HG03135 (cell line): ENCODE data around the gene ADARB2.
"Not testable (repeated sequence)": the region's sequence is repeated elsewhere in the genome, so short reads cannot be mapped to it uniquely, and the experiment has no call there.

Source experiments
- ATAC-seq: cut with Tn5 transposase; IDR thresholded peaks from one replicate; pipeline ENCODE4 v1.9.1; 2021; ENCODE audit warnings: mild to moderate bottlenecking, moderate library complexity; ENCODE audit not compliant: unreplicated experiment

ADARB2 gene

DNA sequence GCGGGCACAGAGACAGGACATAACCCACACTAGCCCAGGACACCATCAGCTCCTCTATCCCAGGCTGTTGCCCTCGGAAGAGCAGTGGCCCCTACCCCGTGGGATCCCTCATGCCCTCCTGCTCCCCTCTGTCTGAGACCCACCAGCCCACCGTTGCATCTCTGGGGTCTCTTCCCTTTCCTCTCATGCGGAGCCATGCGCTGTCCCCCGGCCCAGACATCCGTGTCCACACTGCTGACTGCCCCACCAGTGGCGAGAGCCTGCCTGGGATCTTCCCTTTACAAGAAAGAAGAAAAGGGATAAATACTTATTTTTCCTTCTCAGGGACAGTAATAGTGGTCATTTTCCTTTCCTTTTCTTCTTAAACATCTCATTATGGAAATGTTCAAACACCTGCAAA lies 565.7 kb downstream of the ADARB2 start:
- ATAC-seq: no peak

DNA sequence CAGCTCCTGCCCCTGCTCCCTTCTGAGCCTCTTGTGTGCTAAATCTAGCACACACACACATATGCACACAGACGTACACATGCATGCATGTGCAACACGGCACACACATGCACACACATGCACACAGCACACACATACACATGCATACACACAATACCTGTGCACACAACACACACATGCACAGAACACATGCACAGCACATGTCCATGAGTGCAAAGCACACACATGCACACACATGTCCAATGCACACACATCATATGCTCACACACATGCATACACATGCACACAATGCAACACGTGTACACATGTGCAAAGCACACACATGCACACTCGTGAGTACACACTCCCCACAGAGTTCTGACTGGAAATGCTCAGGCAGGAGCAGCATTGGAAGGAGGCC lies 566.1 kb downstream of the ADARB2 start:
- ATAC-seq: no peak

DNA sequence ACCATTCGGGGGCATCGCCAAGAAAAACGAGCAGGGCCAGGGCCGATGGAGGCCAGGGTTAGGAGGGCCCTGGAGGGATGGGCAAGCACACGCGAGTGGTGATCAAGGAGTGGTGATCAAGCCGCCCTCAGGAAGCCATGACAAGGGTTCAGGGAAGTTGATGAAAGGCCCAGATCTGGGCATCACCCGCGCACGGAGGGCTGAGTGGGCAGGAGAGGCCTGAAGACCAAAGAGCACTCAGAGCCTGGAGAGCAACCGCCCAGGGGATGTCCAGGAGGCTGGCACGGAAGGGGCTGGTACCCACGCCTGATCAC lies 566.5 kb downstream of the ADARB2 start:
- ATAC-seq: no peak

GRCh38 chr10:1169981-1170866 lies 567.1 kb downstream of the ADARB2 start:
- no peak for ATAC-seq

GRCh38 chr10:1169186-1169885 lies 568.0 kb downstream of the ADARB2 start:
- no peak for ATAC-seq

DNA sequence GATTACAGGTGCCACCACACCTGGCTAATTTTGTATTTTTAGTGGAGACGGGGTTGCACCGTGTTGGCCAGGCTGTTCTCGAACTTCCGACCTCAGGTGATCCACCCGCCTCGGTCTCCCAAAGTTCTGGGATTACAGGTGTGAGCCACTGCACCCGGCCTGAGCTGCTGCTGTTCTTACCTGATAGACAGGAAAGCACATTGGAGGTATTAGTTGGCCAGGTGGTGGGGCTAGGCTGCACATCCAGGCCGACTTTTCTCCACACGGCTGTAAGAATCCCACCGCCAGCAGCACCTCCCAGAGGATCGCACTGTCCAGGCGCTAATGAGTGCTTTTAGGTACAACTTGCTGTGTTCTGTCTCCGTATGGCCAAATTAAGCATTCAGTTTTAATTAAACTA lies 568.6 kb downstream of the ADARB2 start:
- ATAC-seq: no peak

DNA sequence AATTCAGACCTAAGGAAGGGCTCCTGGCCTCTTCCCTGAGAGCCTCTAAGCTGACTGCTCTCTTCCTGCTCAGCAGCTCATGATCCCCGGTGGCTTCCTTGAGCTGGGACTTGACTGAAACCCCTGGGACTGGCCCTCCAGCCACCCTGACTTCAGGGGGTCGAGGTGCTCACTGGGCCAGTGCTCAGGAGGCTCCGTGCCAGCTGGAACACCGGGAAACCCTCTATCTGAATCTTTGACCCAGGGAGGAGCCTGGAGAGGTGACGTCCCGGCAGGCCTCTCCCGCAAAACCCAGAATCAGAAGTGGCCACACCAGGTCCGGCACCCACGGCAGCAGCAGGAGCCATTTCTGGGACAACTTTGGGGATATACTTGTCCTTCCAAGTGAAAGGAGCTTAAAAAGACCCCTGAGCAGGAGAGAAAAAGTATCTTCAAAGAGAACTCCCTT lies 570.5 kb downstream of the ADARB2 start:
- ATAC-seq: no peak

DNA sequence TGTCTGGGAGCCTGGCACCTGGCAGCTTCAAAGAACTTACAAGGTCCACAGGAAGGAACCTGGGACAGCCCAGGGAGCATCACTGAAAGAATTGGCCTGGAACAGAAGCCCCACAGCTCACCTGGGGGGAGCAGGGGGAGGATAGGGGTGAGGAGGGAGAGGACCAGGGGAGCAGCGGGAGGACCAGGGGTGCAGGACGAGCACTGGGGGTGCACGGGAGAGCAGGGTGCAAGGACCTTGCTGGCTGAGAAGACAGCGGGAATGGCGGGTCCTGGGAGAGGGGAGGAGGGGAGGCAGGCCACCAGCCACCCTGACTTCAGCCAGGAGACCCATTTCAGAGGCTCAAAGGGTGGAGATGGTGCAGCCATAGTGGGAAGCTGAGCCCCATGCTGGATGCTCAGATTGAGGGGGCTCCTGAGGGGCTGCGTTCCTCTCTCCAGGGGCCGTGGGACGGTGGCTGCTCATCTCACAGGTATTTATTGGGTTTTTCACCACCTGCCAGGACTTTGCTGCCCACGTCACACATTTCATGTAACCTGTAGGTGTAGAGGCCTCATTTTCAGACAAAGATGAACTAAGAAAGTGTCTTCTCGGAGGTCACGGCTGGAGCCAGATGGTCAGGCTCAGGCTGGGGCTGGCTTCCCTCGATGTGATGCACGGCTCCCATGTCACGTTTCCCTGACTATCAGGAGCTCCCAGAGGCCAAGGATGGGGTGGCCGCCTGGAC lies 571.1 kb downstream of the ADARB2 start:
- ATAC-seq: no peak

DNA sequence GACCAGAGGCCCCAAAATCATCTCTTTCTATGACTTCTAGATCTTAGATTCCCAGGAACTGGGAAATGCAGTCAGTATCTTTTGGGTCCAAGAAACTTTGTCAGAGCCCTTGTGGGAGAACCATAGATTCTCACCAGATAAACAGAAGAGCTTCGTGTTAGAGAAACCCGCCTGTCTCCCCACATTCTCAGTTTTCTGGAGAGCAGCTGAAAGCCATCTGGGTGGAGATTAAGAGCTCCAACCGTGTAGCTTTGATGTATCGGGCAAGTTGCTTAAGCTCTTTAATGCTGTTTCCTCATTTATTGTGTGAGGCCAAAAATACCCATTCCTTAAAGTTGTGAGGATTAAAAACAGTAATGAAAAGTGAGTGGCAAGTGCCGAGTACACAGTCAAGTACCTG lies 573.5 kb downstream of the ADARB2 start:
- no peak for ATAC-seq

- no peak for ATAC-seq
These were observed 574.1 kb downstream of the ADARB2 start for GRCh38 chr10:1163204-1163660.

DNA sequence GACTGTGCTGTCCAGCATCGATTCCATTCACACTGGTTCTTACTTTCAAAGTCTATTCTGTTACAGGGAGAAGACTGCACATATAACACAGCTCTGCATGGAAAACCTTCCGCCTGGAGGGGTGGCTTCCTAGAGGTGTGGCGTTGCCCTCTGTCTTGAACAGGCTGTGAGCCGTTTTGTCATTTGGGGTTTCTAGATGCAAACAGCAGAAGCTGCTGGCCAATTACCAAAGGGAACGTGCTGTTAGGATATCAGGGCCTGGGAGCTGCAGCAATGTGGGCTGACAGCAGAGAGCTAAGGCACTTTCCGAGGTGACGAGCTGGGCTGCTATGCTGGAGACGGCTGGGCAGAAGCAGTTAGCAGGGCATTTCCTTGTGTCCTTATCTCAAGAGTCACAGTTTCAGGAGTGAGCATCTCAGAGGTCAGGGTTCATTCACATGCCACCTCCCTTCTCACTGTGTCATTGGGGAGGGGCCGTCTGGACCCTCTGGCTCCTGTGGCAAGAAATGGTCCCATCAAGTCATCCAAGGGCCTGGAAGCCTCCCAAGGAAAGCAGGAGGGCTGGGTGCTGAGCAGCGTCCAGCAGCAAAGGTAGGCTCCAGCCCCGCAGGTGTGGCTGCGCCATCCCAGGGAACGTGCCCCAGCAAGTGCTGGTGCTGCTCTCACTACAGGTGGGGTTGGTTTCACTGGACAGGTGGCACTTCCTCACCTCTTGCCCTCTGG lies 574.7 kb downstream of the ADARB2 start:
- ATAC-seq: no peak

- ATAC-seq: not testable (repeated sequence)
These were observed 576.0 kb downstream of the ADARB2 start for GRCh38 chr10:1161315-1161673.

DNA sequence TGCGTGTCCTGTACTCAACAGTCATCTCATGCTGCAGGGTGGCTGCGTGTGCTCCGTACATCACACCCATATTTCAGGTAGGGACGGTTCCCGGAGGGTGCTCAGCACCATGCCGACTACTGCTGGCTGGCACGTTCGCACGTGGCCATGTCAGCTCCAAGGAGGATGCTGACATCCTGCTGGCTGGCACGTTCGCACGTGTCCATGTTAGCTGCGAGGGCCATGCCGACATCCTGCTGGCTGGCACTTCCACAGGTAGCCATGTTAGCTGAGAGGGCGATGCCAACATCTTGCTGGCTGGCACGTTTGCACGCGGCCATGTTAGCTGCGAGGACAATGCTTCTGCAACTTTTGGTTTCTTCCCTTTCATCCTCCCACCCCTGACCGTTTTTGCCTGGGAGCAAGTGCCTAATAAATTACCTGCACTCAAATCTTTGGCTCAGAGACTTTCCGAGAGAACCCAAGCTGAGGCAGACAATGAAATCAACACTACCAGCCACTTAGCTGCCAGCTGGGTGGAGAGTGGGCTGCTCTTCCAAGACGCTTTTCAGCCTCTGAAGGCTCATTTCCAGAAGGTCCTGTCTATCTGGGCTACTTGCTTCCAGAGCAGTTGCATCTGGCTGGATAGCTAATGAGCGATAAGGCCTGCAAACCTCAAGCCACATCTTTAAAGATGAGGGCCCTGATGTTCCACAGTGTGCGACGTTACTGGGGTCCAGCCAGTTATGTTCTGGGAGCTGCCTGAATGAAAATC lies 576.6 kb downstream of the ADARB2 start:
- no peak for ATAC-seq

DNA sequence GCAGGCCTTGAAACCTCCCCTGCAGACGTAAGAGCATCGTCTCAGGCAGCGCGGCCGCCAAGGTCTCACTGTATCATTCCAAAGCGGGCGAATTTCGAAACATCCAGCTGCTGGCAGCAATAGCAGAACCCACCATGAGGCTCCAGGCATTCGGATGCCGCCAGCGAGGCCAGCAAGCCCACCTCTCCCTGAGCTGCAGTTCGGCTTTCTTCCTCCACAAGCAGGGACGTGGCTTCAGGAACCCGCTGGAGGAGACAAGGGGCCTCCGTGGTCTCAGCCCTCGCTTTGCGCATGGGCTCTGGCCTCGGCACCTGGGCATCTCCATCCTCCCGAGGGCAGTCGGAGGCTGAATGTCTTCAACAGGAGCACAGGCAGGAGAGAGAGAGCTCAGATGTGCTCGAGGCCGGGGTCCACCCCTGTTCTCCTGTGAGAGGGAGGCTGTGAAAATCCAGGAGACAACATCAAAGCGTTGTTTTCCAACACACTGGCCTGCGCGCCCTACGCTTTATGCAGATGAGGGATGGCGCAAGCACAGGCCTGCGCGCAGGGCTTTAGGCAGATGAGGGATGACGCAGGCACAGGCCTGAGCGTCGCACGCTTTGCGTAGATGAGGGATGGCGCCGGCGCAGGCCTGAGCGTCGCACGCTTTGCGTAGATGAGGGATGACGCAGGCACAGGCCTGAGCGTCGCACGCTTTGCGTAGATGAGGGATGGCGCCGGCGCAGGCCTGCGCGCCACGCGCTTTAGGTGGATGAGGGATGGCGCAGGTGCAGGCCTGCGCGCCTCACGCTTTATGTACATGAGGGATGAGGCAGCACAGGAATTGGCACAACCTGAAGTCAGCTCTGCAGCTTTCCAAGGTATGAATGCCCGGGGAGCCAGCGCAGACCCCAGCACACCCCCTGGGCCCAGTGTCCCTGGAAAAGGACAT lies 577.9 kb downstream of the ADARB2 start:
- no peak for ATAC-seq

DNA sequence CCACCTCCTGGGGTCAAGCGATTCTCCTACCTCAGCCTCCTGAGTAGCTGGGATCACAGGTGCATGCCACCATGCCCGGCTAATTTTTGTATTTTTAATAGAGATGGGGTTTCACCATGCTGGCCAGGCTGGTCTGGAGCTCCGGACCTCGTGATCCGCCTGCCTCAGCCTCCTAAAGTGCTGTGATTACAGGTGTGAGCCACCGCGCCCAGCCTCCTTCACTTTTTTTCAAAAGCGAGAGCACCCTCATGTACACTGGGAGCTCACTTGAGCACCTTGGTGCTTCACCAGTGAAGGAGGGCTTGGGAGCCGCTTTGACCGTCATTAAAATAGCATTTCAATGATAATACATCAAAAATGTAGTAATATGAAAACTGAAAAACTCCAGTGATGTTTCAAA lies 578.8 kb downstream of the ADARB2 start:
- ATAC-seq: not testable (repeated sequence)

- no peak for ATAC-seq
These were observed 579.3 kb downstream of the ADARB2 start for GRCh38 chr10:1158066-1158465.

DNA sequence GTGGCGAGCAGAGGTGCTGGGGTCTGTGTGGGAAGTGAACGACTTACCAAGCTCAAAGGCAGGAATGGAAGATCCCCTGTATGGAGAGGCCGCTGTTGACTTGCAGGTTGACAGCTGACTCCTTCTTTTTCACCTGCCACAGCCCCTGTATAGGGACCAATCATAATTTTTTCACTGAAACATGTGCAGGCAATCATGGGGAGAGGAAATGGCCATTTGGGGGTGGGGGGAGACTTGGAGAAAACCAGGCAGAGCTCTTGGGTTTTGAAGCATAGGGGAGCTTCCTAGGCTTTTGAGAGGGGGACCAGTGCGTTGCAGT lies 579.8 kb downstream of the ADARB2 start:
- no peak for ATAC-seq

DNA sequence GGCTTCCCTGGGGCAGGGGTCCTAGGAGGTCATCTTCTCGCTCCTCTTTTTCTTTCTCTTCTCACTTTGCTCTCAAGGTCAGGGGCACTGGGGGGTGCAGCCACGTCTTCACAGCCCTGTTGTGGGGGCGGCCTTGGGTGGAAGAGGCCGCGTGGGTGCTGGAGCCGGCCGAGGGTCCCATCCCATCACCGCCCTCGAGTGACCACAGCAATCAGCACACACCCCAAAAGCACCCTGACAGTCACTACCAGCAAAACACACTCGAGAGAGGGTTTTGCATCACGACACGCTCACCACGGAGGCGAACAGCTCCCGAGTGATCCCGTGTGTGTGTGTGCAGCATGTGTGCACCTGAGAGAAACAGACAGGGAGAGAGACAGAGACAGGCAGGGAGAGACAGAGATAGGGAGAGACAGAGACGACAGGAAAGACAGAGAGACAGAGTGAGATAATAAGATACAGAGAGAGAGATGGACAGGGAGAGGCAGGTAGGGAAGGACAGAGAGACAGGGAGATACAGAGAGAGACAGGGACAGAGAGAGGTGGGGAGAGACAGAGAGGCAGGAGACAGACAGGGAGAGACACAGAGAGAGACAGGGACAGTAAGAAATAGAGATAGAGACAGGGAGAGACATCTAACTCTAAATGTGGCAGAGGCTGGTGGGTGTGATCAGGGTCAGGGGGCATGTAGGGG lies 580.3 kb downstream of the ADARB2 start:
- no peak for ATAC-seq

DNA sequence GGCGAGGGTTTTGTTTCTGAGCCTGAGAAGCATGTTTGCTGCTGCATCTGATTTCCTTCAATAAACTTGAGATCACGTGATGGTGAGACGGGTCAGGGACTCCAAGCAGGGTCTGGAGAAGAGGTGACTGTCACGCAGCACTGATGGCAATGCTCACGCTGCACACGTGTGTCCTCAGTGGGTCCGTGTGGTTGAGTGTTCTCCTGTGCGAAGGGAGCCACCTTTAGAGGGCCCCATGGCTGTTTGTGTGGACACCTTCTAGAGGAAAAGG lies 580.8 kb downstream of the ADARB2 start:
- ATAC-seq: no peak
